ENCODE results near the gene DMPK. TPM values are rescaled to one million over a fixed set of nuclear protein-coding genes. Genes with fewer than 3 reads are reported as not detected.

Gene DMPK, protein sequence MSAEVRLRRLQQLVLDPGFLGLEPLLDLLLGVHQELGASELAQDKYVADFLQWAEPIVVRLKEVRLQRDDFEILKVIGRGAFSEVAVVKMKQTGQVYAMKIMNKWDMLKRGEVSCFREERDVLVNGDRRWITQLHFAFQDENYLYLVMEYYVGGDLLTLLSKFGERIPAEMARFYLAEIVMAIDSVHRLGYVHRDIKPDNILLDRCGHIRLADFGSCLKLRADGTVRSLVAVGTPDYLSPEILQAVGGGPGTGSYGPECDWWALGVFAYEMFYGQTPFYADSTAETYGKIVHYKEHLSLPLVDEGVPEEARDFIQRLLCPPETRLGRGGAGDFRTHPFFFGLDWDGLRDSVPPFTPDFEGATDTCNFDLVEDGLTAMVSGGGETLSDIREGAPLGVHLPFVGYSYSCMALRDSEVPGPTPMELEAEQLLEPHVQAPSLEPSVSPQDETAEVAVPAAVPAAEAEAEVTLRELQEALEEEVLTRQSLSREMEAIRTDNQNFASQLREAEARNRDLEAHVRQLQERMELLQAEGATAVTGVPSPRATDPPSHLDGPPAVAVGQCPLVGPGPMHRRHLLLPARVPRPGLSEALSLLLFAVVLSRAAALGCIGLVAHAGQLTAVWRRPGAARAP
- total RNA-seq: 7.9 and 25.9 TPM in 2 replicates

DNA sequence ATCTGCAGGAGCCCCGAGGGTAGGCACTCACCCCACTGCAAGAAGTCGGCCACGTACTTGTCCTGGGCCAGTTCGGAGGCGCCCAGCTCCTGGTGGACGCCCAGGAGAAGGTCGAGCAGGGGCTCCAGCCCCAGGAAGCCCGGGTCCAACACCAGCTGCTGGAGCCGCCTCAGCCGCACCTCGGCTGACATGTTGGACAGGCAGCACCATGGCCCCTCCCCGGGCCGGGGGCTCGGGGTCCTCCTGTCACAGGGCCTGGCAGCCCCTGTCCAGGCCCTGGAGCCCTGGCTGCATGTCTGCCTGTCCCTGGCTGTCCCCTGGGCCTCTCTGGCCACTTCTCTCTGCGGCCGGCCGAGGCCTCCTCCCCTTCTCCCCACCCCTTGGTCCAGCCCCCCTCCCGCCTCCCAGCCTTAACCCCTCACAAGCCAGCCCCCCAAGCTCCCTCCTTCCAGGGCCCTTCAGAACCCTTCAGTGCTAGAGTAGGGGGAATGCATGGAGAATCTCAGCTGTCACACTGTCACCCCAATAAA is at the start of gene DMPK:
Gene DMPK, minus strand, starts transcription at position 329 of the 530 bp plus-strand sequence. Its CDS starts 138 bp downstream, at position 191.

DNA sequence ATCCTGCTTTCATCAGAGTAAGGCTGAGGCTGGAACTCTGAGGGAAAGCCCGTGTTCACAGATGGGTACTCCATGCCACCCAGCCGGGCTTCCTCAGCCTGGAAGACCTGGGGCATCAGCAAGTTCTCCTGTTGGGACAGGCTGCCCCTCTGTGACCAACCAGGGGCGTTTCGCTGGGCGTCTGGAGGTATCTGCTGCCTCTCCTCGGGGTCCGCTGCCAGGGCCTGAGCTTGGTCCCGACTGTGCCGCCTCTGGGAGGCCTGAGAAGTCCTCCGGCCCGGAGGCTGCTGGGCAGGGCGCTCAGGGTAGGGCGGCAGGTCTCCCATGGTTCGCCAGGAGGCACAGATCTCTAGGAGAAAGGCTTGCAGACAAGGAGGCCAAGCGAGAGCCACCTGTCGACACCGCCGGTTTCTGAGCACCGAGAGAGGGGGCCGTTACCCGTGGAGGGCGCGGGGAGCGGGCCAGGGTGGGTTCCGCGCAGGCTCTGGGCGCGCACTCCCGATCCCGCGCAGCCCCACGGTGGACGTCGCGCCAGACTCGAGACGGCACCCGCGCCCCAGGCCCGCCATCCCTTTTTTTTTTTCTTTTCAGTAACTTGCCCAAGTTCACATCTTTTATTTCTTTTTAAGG is 32.7 kb upstream of the DMPK start, which contains the start of gene RSPH6A:
Gene RSPH6A, minus strand, starts transcription at position 458 of the 630 bp plus-strand sequence. Its CDS starts 132 bp downstream, at position 326.

DNA sequence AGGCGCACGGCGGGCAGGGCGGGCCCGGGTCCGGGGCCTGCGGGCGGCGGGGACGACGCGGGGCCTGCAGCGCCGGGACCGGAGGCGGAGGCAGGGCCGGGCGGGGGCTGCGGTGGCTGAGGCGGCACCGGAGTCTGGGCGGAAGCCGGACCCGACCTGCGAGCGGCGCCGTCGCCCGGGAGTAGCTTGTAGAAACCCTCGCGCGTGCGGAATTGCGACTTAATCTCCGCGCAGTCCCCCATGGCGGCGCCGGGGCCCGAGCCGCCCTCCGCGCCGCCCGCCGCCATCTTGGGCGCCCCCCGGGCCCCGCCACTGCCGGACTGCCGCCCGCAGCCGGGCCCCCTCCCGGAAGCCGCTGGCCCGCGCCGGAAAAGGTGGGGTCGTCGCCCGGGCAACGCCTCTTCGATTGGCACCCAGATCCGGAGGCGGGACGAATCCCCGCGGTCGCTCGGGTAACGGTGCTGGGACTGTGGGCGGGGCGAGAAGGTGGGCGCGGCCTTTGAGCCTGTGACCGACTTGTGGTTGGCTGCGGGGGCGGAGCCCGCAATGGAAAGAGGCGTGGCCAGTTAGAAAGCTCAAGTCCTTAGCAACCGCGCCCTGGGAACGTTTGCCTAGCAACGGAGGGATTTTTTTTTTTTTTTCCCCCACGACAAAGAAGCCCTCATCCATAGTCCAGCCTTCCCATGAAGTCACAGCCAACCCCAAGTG is 10.3 kb upstream of the DMPK start, which contains the start of gene DMWD:
Gene DMWD, minus strand, starts transcription at position 376 of the 708 bp plus-strand sequence. Its CDS starts 89 bp downstream, at position 287.

DNA sequence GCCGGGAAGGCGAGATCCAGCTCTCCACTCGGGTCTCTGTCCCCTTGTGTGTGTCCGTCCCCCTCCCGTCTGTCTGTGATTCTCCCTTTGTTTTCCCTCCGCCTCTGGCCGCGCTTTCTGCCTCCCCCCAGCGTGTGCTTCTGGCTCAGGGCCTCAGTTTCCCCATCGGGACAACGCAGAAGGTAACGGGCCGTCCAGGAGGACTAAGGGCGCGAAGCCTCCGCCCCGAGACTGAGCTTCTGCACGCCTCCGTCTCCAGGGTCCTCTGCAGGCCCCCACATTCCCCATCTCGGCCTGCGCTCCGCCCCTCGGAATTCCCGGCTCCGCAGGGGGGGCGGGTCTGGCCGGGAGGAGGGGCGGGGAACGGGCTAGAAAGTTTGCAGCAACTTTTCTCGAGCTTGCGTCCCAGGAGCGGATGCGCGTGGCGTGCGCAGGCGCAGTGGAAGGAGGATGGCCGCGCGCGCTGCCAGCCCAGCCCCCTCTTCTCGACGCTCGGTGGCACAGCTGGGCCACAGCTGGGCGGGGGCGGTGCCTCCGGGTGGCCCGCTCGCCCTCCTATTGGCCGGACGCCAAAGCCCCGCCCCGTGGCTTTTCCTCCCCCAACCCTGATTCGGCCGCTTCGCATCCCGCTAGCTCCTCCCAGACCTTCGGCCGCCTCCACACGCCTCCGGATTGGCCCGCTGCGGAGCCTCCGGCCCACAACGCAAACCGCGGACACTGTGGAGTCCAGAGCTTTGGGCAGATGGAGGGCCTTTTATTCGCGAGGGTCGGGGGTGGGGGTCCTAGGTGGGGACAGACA is 13.1 kb downstream of the DMPK start, which contains the start of gene SIX5:
Gene SIX5, minus strand, starts transcription at position 269 of the 799 bp plus-strand sequence. CDS start 408 bp downstream, outside the sequence.

DNA sequence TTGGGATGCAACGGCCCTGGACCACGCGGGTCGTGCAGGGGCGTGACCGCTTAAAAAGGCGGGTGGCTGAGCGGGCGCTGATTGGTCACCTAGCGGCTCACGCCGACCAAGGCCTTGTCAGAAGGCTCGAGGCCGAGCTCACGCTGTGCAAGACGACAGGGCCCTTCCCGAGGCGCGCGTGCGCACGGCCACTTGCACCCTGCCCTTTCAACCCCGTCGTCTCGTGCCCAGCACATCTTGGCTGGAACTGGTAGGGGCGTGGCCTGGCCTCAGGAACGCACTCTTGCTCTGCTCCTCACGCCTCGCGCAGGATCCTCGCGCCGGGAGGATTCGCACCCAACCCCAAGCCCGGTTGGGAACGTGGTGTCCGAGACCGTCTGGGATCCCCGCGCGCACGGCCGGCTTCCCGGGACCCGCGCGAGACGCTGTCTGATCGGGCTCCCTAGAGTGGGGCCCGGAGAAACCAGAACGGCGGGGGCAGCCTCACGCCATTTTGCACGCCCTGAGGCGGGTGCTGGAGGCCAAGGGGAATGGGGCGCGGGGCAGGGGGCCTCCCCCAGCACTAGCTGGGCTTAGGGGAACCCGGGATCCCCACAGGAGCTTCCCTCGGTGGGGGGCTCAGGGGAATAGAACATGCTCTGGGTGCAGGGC is 49.0 kb downstream of the DMPK start, which contains the start of gene MEIOSIN:
Gene MEIOSIN, plus strand, starts transcription at position 280 of the 651 bp plus-strand sequence. CDS start 1,938 bp downstream, outside the sequence.

DNA sequence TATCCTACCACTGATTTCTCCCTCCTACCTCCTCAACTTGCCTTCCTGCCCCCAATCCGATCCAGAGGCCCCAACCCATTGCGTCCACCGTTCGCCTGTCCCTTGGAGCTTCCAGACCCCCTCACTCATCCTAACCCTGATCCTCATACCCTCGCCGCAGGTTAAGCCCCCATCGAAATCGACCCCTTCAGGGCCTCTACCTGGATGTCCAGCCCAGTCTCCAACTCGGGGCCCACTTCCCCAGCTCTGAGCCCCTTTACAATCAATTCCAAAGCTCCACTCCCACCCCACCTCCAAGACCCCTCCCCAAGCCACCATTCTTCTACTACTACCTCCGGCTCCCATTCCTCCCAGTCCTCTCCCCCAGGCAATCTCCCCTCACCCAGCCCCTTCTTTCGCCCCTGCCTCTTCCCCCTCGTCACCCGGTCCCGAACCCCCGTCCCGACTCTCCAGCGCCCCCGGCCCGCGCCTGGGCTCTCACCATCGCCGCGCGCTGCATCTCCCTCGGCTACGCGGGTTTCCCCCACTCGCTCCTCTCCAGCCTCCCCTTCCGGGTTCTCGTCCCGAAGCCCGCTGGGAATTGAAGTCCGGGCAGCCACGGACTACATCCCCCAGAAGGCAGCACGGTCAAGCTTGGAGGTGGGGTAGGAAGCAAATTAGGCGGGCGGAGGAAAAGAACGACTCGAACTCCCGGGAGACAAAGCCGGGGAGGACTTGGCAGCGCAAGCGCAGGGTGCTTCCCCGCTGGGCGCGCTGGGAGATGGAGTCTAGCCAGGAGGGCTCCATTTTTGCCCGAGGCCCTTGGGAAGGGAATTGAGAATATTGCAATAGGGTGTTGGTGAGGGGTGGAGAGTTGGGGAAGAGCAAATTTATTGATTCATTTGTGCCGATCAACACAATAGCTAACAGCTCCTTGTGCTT is 51.7 kb downstream of the DMPK start, which contains the start of gene FBXO46:
Gene FBXO46, minus strand, starts transcription at position 529 of the 921 bp plus-strand sequence. CDS start 17,401 bp downstream, outside the sequence.

Other genes with a start within 250 kb of the DMPK start
- 4.7 and 6.3 TPM in 2 replicates for gene OPA3, start 197.7 kb downstream of the DMPK start, total RNA-seq
- gene GPR4, start 180.3 kb downstream of the DMPK start, total RNA-seq: 2.3 and 4.1 TPM in 2 replicates
- gene EML2, start 143.1 kb downstream of the DMPK start, total RNA-seq: 16.2 and 23.0 TPM in 2 replicates
- not detected in 2 replicates for gene GIPR, start 114.3 kb downstream of the DMPK start, total RNA-seq
- 398 and 604 TPM in 2 replicates for gene SNRPD2, start 90.5 kb downstream of the DMPK start, total RNA-seq
- gene QPCTL, start 89.8 kb downstream of the DMPK start, total RNA-seq: 5.0 and 5.5 TPM in 2 replicates
- gene FBXO46, start 51.6 kb downstream of the DMPK start, total RNA-seq: 3.4 and 6.9 TPM in 2 replicates
- gene MEIOSIN, start 49.1 kb downstream of the DMPK start, total RNA-seq: not detected in 2 replicates
- gene SIX5, start 13.2 kb downstream of the DMPK start, total RNA-seq: 3.4 and 6.5 TPM in 2 replicates
- 16.4 and 40.8 TPM in 2 replicates for gene DMWD, start 10.4 kb upstream of the DMPK start, total RNA-seq
- gene RSPH6A, start 32.8 kb upstream of the DMPK start, total RNA-seq: 0.13 and 0.16 TPM in 2 replicates
- gene SYMPK, start 80.7 kb upstream of the DMPK start, total RNA-seq: 27.4 and 63.5 TPM in 2 replicates
- gene FOXA3, start 81.8 kb upstream of the DMPK start, total RNA-seq: 0.13 TPM in 1 of 2 replicates, not detected in the other
- 14.1 and 20.5 TPM in 2 replicates for gene IRF2BP1, start 103.7 kb upstream of the DMPK start, total RNA-seq
- gene MYPOP, start 120.1 kb upstream of the DMPK start, total RNA-seq: 0.49 and 1.1 TPM in 2 replicates
- not detected in 2 replicates for gene NANOS2, start 132.3 kb upstream of the DMPK start, total RNA-seq
- gene NOVA2, start 191.4 kb upstream of the DMPK start, total RNA-seq: 4.7 and 12.7 TPM in 2 replicates
- 7.1 and 8.2 TPM in 2 replicates for gene CCDC61, start 213.0 kb upstream of the DMPK start, total RNA-seq
- not detected in 2 replicates for gene PGLYRP1, start 240.6 kb upstream of the DMPK start, total RNA-seq